SIG-M5 (cell line): ENCODE measurements around the gene BIRC5.

Experiments used
- DNase-seq: peaks from one replicate; lab custom pipeline; 2025; lab: John Stamatoyannopoulos, UW

Gene BIRC5

DNA sequence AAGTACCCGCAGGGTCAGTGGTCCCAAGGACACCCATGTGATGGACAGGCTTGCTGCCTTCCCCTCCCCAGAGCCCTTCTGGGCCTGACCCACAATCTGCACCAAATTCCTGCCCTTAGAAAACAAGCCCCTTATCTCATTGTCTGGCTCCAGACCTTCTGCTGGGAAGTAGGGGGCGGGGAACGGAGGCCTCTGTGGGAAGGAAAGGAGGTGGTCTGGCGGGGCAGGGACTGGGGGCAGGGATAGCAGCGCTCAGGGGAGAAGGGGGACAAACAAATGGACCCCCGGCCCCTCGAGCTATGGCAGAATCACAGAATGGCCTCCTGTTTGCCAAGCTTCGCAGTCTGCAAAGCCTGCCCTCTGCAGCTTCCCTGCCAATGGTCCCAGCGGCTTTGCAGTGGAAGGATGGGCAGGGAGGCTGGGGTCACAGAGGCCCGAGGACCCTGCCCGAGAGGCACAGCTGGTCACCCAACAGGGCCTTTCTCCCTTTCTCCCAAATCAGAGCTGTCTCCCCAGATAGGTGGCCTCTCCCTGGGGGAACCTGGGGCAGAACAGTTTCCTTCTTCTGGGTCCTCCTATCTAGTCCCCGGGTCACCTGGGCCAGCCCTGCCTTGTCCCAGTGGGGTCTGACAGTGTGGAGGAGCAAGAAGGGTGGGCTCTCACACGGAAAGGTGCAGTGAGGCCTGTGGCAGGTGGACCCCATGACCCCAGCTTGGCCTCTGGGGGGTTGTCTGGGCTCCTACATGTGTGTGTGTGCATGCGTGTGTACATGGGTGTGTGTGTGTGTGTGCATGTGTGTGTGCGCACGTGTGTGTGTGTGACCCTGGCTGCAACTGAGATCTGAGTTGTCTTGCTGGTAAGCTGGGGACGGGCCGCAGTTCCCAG, 42.9 kb downstream of the BIRC5 start:
- DNase-seq, result no peak

DNA sequence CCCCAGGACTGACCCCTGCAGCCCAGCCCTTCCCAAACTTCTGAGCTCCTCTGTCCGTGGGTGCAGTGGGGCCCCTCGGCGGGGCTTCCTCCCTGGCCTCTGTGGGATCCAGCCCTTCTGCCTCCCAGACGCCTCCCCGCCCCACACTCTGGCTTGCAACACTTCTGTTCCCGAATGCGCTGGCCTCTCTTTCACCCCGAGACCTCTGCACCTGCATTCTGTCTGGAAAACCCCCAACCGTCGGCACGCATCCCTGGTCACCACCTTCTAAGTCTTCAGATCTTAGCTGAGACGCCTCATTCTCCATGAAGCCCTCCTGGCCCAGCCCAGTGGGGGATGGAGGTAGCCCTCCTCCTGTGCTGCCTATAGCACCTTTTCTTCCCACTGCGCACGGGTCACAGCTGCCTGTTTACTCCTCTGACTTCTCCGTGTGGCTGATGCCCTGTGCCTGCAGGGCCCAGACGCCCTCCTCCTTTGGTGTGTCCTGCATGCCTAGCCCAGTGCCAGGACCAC, 43.8 kb downstream of the BIRC5 start:
- DNase-seq, result no peak

DNA sequence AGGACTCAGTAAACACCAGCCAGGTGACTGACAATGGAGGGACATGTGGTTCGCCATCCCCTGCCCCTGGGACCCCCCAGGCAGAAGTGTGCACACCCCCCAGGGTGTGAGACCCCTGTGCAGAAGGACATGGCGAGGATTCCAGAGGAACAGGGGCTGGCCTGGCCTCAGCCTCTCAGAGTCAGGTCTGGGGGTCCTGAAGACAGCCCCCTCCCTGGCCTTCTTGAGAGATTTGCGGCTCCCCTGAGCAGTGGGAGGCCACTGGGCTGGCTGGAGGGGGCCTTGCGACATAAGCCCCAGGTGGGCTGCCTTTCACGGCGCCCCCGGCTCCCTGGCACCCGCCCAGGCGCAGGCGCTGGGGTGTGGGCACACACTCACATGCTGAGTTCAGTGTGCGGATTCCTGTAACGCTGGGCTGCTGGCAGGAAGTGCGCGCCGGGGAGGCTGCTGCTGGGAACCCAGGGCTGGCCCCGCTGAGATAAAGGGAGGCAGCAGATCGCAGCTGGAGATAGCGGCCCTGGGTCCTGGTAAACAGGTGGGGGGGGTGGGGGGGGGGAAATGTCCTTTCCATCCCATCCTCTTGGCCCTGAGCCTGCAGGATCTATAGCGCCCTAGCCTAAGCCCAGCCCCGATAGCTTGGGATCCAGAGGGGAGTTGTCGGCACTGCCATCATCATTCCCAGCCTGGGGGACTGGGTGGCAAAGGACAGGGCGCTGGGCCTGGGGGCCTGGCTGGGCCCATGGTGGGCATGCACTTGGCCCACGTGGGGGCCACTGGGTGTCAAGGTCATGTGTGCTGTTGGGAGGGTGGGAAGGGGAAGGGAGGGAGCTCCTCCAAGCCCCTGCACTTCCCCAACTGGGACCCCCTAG, 44.5 kb downstream of the BIRC5 start:
- no peak for DNase-seq

- DNase-seq, result no peak
Measured at GRCh38 chr17:78259192-78259554, 45.1 kb downstream of the BIRC5 start.

DNA sequence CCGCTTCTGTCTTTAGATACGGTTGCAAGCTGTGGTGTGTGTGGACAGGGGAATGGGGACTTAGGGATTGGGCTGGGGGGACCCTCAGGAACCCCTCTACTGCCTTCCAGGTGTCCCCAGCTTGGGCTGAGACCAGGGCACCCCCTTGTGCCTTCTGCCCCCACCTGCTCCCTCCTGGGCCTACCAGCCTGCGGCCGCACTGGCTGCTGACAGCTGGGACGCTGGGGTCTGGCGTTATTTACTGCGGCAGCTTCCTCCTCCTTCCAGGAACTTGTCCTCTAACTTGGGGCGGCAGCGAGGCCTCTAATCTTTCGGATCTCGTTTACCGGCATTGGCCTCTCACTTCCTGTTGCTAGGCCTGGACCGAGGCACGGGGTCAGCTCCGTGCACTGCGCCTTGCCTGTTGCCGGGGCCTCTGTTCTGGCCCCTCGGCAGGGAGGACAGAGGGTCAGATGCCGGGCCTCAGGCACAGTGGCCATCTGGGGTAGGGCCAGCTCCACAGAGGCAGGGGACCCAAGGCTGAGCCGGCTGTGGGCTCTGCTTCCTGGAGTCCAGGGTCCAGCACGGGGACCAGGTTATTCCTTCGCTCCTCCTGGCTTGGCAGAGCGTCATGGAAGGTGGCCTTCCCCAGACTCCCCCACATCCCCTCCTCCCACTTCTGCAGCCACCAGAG, 49.1 kb downstream of the BIRC5 start:
- DNase-seq, result no peak

DNA sequence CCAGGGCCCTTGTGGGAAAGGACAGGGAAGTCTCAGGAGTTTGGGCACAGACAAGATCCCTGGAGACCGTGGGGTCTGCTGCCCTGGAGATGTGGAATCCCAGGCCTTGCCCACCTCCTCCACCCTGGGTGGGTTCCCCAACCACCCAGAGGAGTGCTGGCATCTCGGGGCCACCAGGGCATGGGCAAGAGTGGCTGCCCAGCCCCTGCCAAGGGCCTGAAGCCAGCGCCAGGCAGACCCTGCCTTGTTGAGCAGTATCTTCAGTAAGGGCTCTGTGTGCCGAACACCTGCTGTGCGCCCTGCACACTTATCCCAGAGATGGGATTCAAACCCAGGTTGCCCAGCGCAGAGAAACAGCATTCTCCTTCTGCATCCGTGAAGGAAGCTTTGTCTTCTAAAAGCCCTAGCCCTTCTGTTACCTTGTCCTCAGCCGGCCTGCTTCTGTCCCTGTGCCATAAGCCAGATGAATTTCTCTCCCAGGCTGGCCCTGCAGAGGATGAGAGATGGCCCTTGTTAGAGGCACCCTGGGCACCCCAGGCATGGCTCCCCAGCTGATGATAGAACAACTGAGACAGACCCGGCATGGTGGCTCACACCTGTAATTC, 49.8 kb downstream of the BIRC5 start:
- DNase-seq, result no peak

- no peak for DNase-seq
Measured at GRCh38 chr17:78264590-78264989, 50.5 kb downstream of the BIRC5 start.

- DNase-seq, result no peak
Measured at GRCh38 chr17:78265121-78265520, 51.1 kb downstream of the BIRC5 start.

DNA sequence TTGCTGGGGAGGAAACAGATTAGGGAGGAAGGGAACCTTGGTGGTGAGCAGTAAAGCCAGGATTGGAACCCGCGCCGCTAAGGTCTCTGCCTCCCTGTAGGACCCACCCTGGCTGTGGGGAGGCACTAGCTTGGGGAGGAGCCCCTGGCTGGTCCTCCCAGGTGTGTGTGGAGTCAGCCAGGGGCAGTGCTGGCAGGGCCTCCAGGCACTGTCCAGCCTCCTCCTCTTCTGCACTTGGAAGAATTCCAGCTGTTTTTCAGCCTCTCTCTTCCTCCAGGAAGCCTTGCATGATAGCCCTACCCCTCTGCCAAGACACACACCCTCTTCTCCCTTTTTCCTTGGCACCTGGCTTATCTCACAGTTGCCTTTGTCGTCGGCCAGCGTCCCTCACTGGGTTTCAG, 52.2 kb downstream of the BIRC5 start:
- no peak for DNase-seq

DNA sequence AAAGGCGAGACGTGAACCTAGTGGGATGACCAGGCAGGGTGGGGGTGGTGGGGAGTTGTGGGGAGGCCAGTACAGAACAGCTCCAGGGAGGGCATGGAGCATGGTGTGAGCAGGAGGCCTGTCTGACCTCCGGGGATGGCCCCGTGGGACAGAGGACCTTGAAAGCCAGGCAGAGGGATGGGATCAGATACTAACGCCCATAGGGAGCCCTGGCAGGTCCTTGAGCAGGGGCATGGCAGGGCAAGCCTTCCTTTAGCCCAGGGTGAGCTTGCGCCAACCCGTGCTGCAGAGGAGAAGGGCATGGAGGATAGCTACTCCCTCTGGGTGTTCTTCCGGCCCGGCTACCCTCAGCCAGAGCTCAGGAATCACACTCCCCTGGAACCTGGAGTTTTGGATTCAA, 52.7 kb downstream of the BIRC5 start:
- DNase-seq, result no peak

GRCh38 chr17:78267253-78268073, 53.4 kb downstream of the BIRC5 start:
- DNase-seq, result no peak

- DNase-seq, result no peak
Measured at GRCh38 chr17:78268191-78268874, 54.3 kb downstream of the BIRC5 start.

DNA sequence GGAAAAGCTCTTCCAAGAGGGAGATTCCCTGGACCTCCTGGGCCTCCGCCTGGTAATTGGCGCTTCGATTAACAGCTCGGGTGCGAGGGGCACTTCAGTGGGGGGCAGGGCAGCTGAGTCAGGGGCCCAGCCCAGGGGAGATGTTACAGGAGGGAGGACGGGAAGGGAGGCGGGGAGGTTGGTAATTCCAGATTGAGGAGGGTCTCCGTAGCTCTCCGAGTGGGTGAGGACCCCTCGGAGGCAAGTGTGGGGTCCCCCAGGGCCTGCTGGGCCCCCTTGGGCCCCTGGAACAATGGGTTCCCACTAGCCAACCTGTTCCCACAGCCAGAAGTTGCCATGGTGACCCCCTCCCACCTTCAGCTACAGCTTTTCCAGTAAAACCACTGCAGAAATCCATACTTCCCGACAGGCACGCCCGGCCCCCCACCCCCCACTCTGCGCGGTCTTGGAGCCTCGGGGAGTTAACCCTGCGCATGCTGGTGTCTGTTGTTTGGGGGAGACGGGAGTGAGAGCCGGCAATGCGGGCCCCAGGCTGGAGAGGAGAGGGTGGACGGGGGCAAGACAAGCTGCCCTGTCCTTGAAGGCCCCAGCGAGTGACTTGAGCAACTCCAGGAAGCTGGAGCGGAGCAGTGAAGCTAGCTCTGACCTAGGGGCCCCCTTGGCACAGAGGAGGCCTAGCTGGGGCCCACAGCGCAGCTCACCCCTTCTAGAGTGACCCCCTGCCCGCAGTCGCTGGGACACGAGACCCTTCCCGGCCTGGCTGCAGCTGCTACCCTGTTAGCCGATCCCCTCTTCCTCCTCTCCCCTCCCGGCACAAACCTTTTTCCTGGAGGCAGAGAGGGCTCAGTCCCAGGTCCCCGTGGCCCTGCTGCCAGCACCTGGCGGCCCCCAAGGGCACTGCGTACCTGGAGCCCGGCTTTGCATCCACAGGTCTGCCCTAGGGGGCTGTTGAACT, 55.2 kb downstream of the BIRC5 start:
- no peak for DNase-seq

DNA sequence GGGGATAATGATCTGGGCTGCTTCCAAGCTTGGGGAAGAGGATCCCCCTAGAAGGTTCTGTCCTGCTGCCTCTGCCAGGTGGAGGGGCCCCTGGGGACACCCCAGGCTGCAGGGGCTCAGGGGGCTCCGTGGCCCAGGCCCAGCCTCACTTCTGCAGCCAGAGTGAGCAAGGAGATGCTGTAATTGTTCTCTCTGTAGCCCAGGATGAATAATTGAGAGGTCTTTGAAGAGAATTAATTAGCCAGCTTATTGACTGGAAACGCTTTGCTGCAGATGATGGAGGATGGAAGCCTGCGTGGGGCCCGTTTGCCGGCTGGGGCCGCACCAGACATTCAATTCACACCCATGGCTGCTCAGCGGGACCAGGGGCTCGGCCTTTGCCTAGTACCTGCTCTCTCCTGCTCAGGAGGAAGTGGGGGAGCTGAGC, 55.9 kb downstream of the BIRC5 start:
- no peak for DNase-seq

GRCh38 chr17:78271419-78272170, 57.5 kb downstream of the BIRC5 start:
- DNase-seq, result no peak

- no peak for DNase-seq
Measured at GRCh38 chr17:78272181-78272913, 58.3 kb downstream of the BIRC5 start.

DNA sequence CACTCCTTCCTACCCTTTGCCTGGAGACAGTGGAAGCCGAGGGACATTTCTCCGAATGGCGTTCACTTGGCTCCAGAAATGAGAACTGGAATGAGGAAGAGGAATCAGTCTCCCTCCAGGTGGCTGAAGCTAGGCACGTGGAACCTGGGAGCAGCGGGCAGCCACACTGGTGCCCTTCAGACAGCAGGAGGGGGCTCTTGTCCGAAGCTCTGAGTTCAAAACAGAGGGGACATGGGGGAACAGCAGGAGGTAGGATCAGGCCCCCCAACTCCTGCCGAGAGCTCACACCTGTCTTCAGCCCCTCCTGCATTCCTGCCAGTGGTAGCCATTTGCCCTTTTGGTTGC, 58.8 kb downstream of the BIRC5 start:
- DNase-seq, result no peak

DNA sequence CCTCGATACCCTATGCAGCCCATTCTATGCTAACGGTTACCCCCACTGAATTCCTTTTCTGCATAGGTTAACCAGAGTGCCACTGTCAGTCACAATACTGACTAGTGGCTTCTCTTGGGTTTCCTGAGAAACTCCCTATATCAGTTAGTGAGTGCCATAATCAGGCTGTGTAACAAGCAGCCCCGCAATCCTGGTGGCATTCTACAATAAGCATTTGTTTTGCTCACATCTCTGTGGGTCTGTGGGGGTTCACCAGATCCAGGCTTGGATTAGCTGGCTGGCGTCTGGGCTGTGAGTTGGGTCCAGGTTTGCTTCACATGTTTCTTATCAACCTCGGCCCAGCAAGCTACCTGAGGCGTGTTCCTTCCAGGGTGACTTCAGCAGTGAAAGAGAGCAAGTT, 59.8 kb downstream of the BIRC5 start:
- no peak for DNase-seq
